SK-N-SH treated with all-trans-retinoic acid at 6 μM for 48 hours (cell line): ENCODE data around the gene MPDZ.

ENCODE experiments used
- ATAC-seq: fragments of 200-7000 bp; cut with Tn5 transposase; 3 replicates; pipeline ENCODE4 v1.9.1; 2020; ENCODE audit warnings: mild to moderate bottlenecking, moderate library complexity
- CREB5 ChIP-seq: fragments of 250-450 bp; sonication (Bioruptor Pico); IDR thresholded peaks from 2 replicates; pipeline ENCODE4 v1.5.1; 2020; ENCODE audit warnings: low read depth, mild to moderate bottlenecking, moderate library complexity
- CSRNP3 ChIP-seq: fragments of 250-450 bp; sonication (Bioruptor Pico); IDR thresholded peaks from 2 replicates; pipeline ENCODE4 v1.5.1; 2021; ENCODE audit warnings: mild to moderate bottlenecking, moderate library complexity
- ESRRG ChIP-seq: fragments of 250-450 bp; sonication (Bioruptor Pico); IDR thresholded peaks from 2 replicates; pipeline ENCODE4 v1.6.1; 2021; ENCODE audit warnings: mild to moderate bottlenecking
- GLIS3 ChIP-seq: fragments of 250-450 bp; sonication (Bioruptor Pico); IDR thresholded peaks from 2 replicates; pipeline ENCODE4 v1.5.0; 2020; ENCODE audit warnings: mild to moderate bottlenecking, moderate library complexity
- OSR1 ChIP-seq: fragments of 250-450 bp; sonication (Bioruptor Pico); IDR thresholded peaks from 2 replicates; pipeline ENCODE4 v1.8.0; 2022; ENCODE audit warnings: moderate library complexity, mild to moderate bottlenecking, inconsistent platforms
- PATZ1 ChIP-seq: fragments of 250-450 bp; sonication (Bioruptor Pico); IDR thresholded peaks from 2 replicates; pipeline ENCODE4 v1.8.0; 2020; ENCODE audit warnings: mild to moderate bottlenecking, moderate library complexity, borderline replicate concordance
- POU6F1 ChIP-seq: fragments of 250-450 bp; sonication (Bioruptor Pico); IDR thresholded peaks from 2 replicates; pipeline ENCODE4 v1.8.0; 2021; ENCODE audit warnings: low read depth, mild to moderate bottlenecking, moderate library complexity, borderline replicate concordance
- RARB ChIP-seq: fragments of 250-450 bp; sonication (Bioruptor Pico); IDR thresholded peaks from 2 replicates; pipeline ENCODE4 v1.8.0; 2021; ENCODE audit warnings: mild to moderate bottlenecking, moderate library complexity
- TCF4 ChIP-seq: fragments of 250-450 bp; sonication (Bioruptor Pico); IDR thresholded peaks from 2 replicates; pipeline ENCODE4 v1.8.0; 2021; ENCODE audit warnings: mild to moderate bottlenecking, moderate library complexity, borderline replicate concordance
- TOX ChIP-seq: fragments of 250-450 bp; sonication (Bioruptor Pico); IDR thresholded peaks from 2 replicates; pipeline ENCODE4 v1.8.0; 2021; ENCODE audit warnings: mild to moderate bottlenecking, moderate library complexity, borderline replicate concordance
- TSHZ2 ChIP-seq: fragments of 250-450 bp; sonication (Bioruptor Pico); IDR thresholded peaks from 2 replicates; pipeline ENCODE4 v1.5.0; 2020; ENCODE audit warnings: mild to moderate bottlenecking, moderate library complexity
- ZC3H10 ChIP-seq: fragments of 250-450 bp; sonication (Bioruptor Pico); IDR thresholded peaks from 2 replicates; pipeline ENCODE4 v1.5.1; 2021; ENCODE audit warnings: mild to moderate bottlenecking, moderate library complexity
- ZFP3 ChIP-seq: fragments of 250-450 bp; sonication (Bioruptor Pico); IDR thresholded peaks from 2 replicates; pipeline ENCODE4 v1.5.0; 2020; ENCODE audit warnings: mild to moderate bottlenecking, moderate library complexity
- ZFP30 ChIP-seq: fragments of 450-650 bp; formaldehyde crosslinking; IDR thresholded peaks from 2 replicates; pipeline ENCODE4 v1.5.0; 2022; ENCODE audit warnings: mild to moderate bottlenecking, moderate library complexity
- ZNF8 ChIP-seq: fragments of 450-650 bp; formaldehyde crosslinking; IDR thresholded peaks from 2 replicates; pipeline ENCODE4 v1.5.0; 2020; ENCODE audit warnings: mild to moderate bottlenecking, moderate library complexity

Gene MPDZ

GRCh38 chr9:13082796-13083195 lies 196.7 kb downstream of the MPDZ start (continued):
- no peak for TF ChIP-seq PATZ1 (CRISPR knock-in tag)

GRCh38 chr9:13078164-13078563 lies 201.3 kb downstream of the MPDZ start:
- no peak for TF ChIP-seq OSR1
- no peak for TF ChIP-seq PATZ1 (CRISPR knock-in tag)
- TF ChIP-seq POU6F1 (CRISPR knock-in tag): no peak
- no peak for TF ChIP-seq TSHZ2 (CRISPR knock-in tag)
- TF ChIP-seq ZC3H10 (CRISPR knock-in tag): no peak
- TF ChIP-seq ZFP30 (CRISPR knock-in tag): no peak
- no peak for TF ChIP-seq TOX (CRISPR knock-in tag)
- TF ChIP-seq CREB5 (CRISPR knock-in tag): no peak
- no peak for TF ChIP-seq CSRNP3 (CRISPR knock-in tag)
- TF ChIP-seq TCF4 (CRISPR knock-in tag): no peak
- TF ChIP-seq RARB (CRISPR knock-in tag): no peak
- no peak for TF ChIP-seq ESRRG (CRISPR knock-in tag)
- TF ChIP-seq GLIS3: no peak
- ATAC-seq: no peak

GRCh38 chr9:13076616-13077015 lies 202.9 kb downstream of the MPDZ start:
- ATAC-seq: no peak
- no peak for TF ChIP-seq ZFP3 (CRISPR knock-in tag)
- no peak for TF ChIP-seq RARB (CRISPR knock-in tag)
- no peak for TF ChIP-seq OSR1
- no peak for TF ChIP-seq TOX (CRISPR knock-in tag)

- ATAC-seq: no peak
- TF ChIP-seq RARB (CRISPR knock-in tag) (no peak), OSR1 (no peak), ZC3H10 (CRISPR knock-in tag) (no peak), ZNF8 (no peak), ZFP30 (CRISPR knock-in tag) (no peak)
These were observed 207.6 kb downstream of the MPDZ start for GRCh38 chr9:13071921-13072320.
